AG09309 (cell line): ENCODE results near the gene APOL1.
"Not testable (repeated sequence)": the region's sequence is repeated elsewhere in the genome, so short reads cannot be mapped to it uniquely, and the experiment has no call there.

Experiments
- DNase-seq: peaks from one replicate; pipeline ENCODE4 v3.0.0-alpha.2; 2010; ENCODE audit warnings: low read depth
- H3K4me3 ChIP-seq: 2 replicates; pipeline ENCODE4 v1.5.1; 2011; ENCODE audit warnings: mild to moderate bottlenecking, low read depth, low read length, moderate library complexity; ENCODE audit not compliant: control insufficient read depth
- CTCF ChIP-seq: IDR thresholded peaks from 2 replicates; pipeline ENCODE4 v1.5.1; 2011; ENCODE audit warnings: mild to moderate bottlenecking, low read depth, low read length, inconsistent platforms; ENCODE audit not compliant: insufficient read depth, control insufficient read depth; ENCODE audit errors: missing control alignments

The APOL1 gene

GRCh38 chr22:36285017-36285416, 32.1 kb downstream of the APOL1 start:
- TF ChIP-seq CTCF: no peak
- DNase-seq: no peak
- H3K4me3 ChIP-seq: no peak overlapping the region

DNA sequence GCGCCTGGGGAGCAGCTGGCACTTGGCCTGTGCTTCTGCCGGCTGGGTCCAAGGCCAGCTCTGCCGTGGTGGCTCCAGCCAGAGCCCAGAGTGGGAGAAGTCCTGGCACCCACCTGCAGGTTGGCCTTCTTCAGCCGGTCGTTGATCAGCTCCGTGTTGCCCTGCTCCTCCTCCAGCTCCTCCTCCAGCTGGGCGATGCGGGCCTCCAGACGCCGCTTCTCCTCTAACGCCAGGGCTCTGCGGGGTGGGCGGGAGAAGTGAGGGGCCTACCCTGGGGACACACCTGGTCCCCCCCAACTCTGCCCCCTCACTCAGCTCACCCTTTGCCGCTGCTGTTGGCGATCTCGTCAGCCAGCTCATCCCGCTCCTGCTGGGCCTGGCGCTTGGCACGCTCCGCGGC, 32.6 kb downstream of the APOL1 start:
- no peak overlapping the region for H3K4me3 ChIP-seq
- no peak for DNase-seq
- no peak for TF ChIP-seq CTCF

DNA sequence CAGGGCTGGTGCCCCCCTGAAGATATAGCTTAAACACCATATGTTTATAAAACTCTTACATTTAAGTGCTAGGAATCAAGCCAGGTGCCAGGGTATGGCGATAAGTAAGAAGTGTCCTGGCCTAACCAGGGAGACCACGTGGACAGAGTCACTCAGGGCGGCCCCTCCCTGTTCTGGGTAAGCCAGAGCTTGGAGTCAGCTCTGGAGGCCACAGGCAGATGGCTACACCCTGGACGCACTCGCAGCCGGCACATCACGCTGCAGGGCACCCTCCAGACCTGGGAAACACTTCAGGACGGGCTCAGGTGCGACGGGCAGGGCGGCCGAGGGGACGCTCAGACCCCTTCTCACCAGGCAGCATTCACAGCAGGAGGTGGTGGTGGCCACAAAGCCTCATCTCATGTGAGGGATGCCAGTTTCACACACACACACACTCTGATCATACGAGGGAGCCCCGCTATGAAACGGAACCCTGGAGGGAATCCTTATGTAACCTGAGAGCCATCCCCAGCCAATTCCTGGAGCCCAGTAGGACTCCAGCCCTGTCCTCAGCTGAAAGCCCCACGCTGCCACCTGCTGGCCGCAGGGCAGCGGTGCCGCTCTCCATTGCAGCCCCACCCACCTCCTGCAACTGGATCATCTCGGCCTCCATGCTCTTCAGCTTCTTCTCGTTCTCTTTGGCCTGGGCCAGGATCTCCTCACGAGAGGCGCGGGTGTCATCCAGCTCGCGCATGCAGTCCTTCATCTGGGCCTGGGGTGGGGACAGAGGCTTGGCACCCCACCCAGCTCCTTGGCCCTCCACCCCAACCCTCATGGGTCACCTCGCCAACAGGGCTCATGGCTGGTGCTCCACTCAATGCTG, 33.4 kb downstream of the APOL1 start:
- H3K4me3 ChIP-seq: no peak overlapping the region
- peak; percentile 20 for DNase-seq
- peak; percentile 94 for TF ChIP-seq CTCF

- no peak overlapping the region for H3K4me3 ChIP-seq
- no peak for DNase-seq
- TF ChIP-seq CTCF: no peak
Measured at GRCh38 chr22:36287881-36288515, 35.1 kb downstream of the APOL1 start.

DNA sequence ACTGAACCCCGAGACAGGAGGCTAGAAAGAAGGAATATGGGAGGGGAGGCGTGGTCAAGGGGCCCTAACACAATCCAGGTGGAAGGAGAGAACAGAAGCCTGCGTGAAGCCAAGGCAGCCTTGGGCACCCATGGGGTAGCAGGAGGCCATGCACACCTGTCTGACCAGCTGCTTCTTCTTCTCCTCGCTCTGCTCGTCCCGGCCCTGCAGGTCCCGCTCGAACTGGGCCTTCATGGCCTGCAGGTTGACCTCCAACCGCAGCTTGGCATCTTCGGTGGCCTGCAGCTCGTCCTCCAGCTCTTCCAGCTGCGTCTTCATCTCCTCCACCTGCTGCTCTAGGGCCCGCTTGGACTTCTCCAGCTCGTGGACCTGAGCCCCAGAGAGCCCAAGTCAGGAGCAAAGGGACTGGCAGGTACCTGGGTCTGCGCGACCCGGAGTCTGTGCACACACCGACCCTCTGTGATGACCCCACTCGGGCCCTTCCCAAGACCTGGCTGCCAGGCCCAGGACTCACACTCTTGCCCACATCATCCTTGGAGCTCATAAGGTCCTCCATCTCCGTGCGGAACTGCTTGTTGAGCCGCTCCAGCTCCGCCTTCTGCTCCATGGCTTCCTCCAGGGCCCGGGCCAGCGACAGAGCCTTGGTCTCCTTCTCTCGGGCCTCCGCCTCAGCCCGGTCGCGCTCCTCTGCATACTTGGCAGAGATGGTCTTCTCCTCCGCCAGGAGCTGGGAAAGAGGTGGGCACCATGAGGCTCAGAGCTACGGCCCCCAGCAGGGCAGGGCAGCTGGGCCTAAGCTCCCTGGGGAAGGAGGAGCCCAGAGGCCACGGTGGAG, 35.9 kb downstream of the APOL1 start:
- H3K4me3 ChIP-seq: no peak overlapping the region
- DNase-seq: no peak
- TF ChIP-seq CTCF: no peak

GRCh38 chr22:36289406-36289870, 36.5 kb downstream of the APOL1 start:
- DNase-seq: no peak
- no peak for TF ChIP-seq CTCF
- no peak overlapping the region for H3K4me3 ChIP-seq

- not testable (repeated sequence) for H3K4me3 ChIP-seq, DNase-seq
Measured at GRCh38 chr22:36289948-36290371, 37.0 kb downstream of the APOL1 start.

GRCh38 chr22:36290391-36291075, 37.6 kb downstream of the APOL1 start:
- H3K4me3 ChIP-seq, DNase-seq: not testable (repeated sequence)
